Hepatocyte (in vitro differentiated cells): ENCODE results near the gene MTHFD1L.

Experiments used
- CTCF ChIP-seq: fragments of 200-600 bp; sonication (generic); IDR thresholded peaks from 2 replicates; pipeline ENCODE4 v1.5.1; 2016; ENCODE audit warnings: antibody characterized with exemption, mild to moderate bottlenecking; ENCODE audit not compliant: poor library complexity
- EZH2 ChIP-seq: fragments of 200-600 bp; sonication (generic); IDR thresholded peaks from 2 replicates; pipeline ENCODE4 v1.6.1; 2016; ENCODE audit warnings: antibody characterized with exemption, mild to moderate bottlenecking, borderline replicate concordance

GRCh38 chr6:151096691-151097606, 231.4 kb downstream of the MTHFD1L start:
- TF ChIP-seq CTCF, result no peak
- no peak for TF ChIP-seq EZH2
